Stimulated activated CD8-positive, alpha-beta memory T cell treated with anti-CD3 and anti-CD28 coated beads, Interleukin-7, amount 100 ng/mL, for 4 hours (primary cell): Measurements from ENCODE around the gene MFN1.

ENCODE experiments used
- DNase-seq, 2 donors: peaks; one replicate each; pipeline ENCODE4 v3.0.0-alpha.2; 2020; ENCODE audit warnings: low read depth in 2 of 2

MFN1 gene

DNA sequence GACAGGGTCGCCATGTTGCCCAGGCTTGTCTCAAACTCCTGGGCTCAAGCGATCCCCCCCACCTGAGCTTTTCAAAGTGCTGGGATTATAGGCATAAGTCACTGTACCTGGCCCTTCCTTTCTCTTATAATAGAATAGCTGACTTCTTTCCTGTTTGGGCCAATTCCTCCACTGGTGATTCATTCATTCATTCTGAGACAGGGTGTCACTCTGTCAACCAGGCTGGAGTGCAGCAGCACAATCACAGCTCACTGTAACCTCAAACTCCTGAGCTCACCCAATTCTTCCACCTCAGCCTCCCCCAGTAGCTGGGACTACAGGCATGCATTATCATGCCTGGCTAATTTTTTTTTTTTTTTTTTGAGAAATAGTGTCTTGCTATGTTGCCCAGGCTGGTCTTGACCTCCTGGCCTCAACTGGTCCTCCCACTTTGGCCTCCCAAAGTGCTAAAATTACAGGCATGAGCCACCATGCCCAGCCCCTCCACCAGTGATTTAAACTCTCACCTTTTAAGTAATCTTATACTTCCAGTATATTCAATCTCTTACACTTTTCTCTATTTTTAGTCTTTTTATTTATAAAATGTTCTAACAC is 82.9 kb downstream of the MFN1 start:
- no peak for DNase-seq

DNA sequence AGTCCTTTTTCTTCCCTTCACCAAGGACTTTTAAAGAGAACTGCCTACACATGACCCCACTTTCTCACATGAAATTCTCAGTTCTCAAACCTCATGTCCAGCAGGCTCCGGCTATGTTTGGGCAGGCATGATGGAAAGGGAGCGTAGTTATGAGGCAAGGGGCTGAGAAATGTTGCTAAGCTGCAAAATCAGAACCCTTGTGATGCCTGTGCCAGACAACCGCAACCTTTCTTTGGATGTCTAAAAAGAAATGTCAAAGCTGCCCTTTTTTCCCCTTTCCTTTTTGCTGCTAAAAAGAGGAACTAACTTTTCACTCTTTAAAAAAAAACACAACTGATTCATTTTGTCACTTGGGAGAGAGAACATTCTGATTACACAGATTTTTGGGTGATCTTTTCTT is 84.5 kb downstream of the MFN1 start:
- DNase-seq: no peak

DNA sequence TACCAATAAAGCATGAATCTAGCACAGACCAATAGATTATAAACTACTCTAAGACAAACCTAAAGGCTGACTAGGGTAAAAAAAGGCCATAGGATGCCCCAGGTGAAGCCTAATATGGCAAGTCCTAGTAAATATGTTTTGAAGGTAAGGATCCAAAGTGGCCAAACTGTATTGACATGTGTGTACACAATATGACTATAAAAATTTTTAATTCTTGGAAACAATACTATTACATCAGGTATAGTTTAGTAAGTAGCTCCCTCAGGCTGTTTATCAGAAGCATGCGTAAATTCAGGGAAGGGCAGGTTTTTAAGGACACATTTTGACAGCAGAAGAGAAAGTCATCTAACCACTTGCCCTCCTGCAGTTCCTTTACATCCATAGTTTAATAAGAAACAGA is 84.9 kb downstream of the MFN1 start:
- no peak for DNase-seq

DNA sequence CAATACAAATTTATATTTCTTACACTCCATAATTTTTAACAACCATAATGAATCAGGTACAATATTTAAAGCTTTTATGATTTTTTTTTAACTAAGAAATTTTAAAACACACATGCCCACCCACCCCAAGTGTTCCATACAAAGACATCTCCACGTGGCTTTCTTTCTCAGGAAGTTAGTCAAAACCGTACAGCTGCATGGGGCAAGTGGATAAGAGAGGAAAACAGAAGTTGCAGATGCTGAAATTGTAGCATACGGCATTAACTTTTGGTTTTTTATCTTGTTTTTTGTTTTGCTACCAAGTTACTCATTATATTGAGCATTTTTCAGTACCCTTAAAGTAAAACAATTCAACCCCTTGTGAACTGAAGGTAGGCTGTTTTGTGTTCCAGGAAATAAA is 89.0 kb downstream of the MFN1 start:
- no peak for DNase-seq

DNA sequence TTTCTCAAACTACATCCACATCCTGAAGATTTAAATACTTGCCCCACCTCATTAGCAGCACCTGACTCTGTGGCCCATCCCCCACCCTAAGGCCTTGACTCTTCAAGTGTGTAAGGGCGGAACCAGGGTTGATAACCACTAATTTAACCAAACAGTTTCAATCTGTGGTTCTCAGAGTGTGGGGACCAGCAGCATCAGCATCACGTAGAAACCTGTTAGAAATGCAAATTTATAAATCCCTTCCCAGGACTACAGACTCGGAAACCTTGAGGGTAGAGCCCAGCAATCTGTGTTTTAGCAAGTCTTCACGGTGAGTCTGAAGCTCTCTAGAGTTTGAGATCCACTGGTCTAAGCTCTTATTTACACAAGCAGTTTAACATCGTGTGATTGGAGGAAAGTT is 91.3 kb downstream of the MFN1 start:
- no peak for DNase-seq
